Kidney (tissue), 14 donors: ENCODE data around the gene CAD. TPM values are rescaled to one million over a fixed set of nuclear protein-coding genes. Genes with fewer than 3 reads are reported as not detected.

ENCODE experiments used
- DNase-seq, 5 donors: peaks; one replicate each; pipeline ENCODE4 v3.0.0-alpha.2; 2013 to 2020
- FAIRE-seq: peaks from 2 replicates; lab custom pipeline; 2012; peaks lifted over from hg19 to GRCh38; lab: Jason Lieb, UNC
- H3K27ac ChIP-seq, 2 donors: one replicate each; pipeline ENCODE4 v1.7.0; 2013; ENCODE audit warnings: low read depth in 2 of 2, low read length in 2 of 2, inconsistent platforms in 1 of 2
- H3K27me3 ChIP-seq: one replicate; pipeline ENCODE4 v1.7.1; 2013; ENCODE audit warnings: low read length, inconsistent platforms; ENCODE audit not compliant: control insufficient read depth, insufficient read depth
- H3K36me3 ChIP-seq, 3 donors: one replicate each; pipeline versions ENCODE4 v1.7.0 to v1.7.1; 2013; ENCODE audit warnings: low read length in 3 of 3, control low read depth in 1 of 3, inconsistent platforms in 1 of 3; ENCODE audit not compliant: insufficient read depth in 3 of 3, control insufficient read depth in 2 of 3
- H3K4me1 ChIP-seq, 3 donors: one replicate each; pipeline versions ENCODE4 v1.7.0 to v1.7.1; 2013; ENCODE audit warnings: low read length in 3 of 3, inconsistent platforms in 1 of 3, low read depth in 1 of 3; ENCODE audit not compliant: control insufficient read depth in 2 of 3, insufficient read depth in 2 of 3
- H3K4me3 ChIP-seq, 3 donors: one replicate each; pipeline versions ENCODE4 v1.7.0 to v1.8.1; 2013; ENCODE audit warnings: low read length in 3 of 3, control low read depth in 1 of 3, inconsistent platforms in 1 of 3
- H3K9ac ChIP-seq, 3 donors: one replicate each; pipeline versions ENCODE4 v1.7.0 to v1.7.1; 2013; ENCODE audit warnings: low read length in 3 of 3, control low read depth in 1 of 3, inconsistent platforms in 1 of 3
- H3K9me3 ChIP-seq, 3 donors: one replicate each; pipeline versions ENCODE4 v1.7.0 to v1.7.1; 2013; ENCODE audit warnings: low read length in 3 of 3, control low read depth in 1 of 3, inconsistent platforms in 1 of 3; ENCODE audit not compliant: control insufficient read depth in 2 of 3, insufficient read depth in 1 of 3
- CTCF ChIP-seq: IDR thresholded peaks from 3 replicates; pipeline ENCODE4 v1.5.1; 2012; ENCODE audit warnings: mild to moderate bottlenecking, moderate library complexity, borderline replicate concordance; ENCODE audit not compliant: insufficient read depth; ENCODE audit errors: extremely low read depth
- intact Hi-C: fragments of 100-400 bp; cut with DNase I; formaldehyde crosslinking; loops from one replicate; pipeline ENCODE4 v1.11.1; 2022
- polyA plus RNA-seq: library from polyadenylated mRNA; stranded (reverse); fragments of 350-450 nt; fragmentation: Illumina TruSeq; extraction: RNeasy Lipid Tissue Mini Kit (QIAGEN cat#74804); gene quantifications from one replicate; pipeline ENCODE4 v1.2.3, GENCODE V29; 2014; ENCODE audit warnings: low read depth, low replicate concordance; ENCODE audit not compliant: insufficient read depth
- total RNA-seq: library from RNA; stranded (reverse); fragmentation: NEBNext Ultra II Directional; extraction: Animal tissue kit (Norgen Biotek cat#: 25700); gene quantifications from one replicate; pipeline ENCODE4 v1.2.1, GENCODE V29; 2021
- donor health status: control.
- donor health status: control.
- donor health status: control.
- donor health status: control.
- donor health status: control.
- donor health status: DM: yes; HTN: yes; CAD: no.
- donor health status: Normal renal cell carcinoma (clear cell type).

CAD gene
- total and polyA plus RNA-seq, 2 donors from 2014 or later, result 8.8 to 43.4 TPM

GRCh38 chr2:27185331-27186026 lies 31.7 kb upstream of the CAD start:
- Histone ChIP-seq H3K4me1 (no peaks in the 10 kb centered on the region), H3K9me3 (no peaks in the 10 kb centered on the region), H3K36me3 (no peaks in the 10 kb centered on the region), H3K27me3 (no peaks in the 10 kb centered on the region), H3K9ac (no peak overlapping the region), H3K4me3 (no peak overlapping the region), H3K27ac (no peak overlapping the region)
- peak in 1 of 5 donors; percentile 82 for DNase-seq
- TF ChIP-seq CTCF, result no peak
- intact Hi-C loops, result no loop called here
- no peak for FAIRE-seq

- H3K9me3 ChIP-seq, result no peaks in the 10 kb centered on the region
- no peaks in the 10 kb centered on the region for H3K27me3 ChIP-seq
- no peak for DNase-seq
- no peak overlapping the region for H3K9ac ChIP-seq
- no peaks in the 10 kb centered on the region for H3K4me1 ChIP-seq
- no peaks in the 10 kb centered on the region for H3K36me3 ChIP-seq
- no peak for FAIRE-seq
- H3K27ac ChIP-seq, result no peak overlapping the region
- TF ChIP-seq CTCF, result no peak
- no peak overlapping the region for H3K4me3 ChIP-seq
- intact Hi-C loops, result no loop called here
These were observed 30.4 kb upstream of the CAD start for GRCh38 chr2:27186613-27187345.

- FAIRE-seq, result no peak
- TF ChIP-seq CTCF, result no peak
- intact Hi-C loops, result no loop called here
These were observed 27.2 kb upstream of the CAD start for GRCh38 chr2:27189989-27190388.

More at GRCh38 chr2:27189989-27190388, 27.2 kb upstream of the CAD start:
- Histone ChIP-seq H3K27ac (no peak overlapping the region), H3K4me3 (no peak overlapping the region), H3K36me3 (no peaks in the 10 kb centered on the region), H3K27me3 (no peaks in the 10 kb centered on the region), H3K9me3 (no peaks in the 10 kb centered on the region), H3K9ac (no peak overlapping the region), H3K4me1 (no peaks in the 10 kb centered on the region)
- no peak for DNase-seq
